Stimulated activated CD4-positive, alpha-beta T cell treated with anti-CD3 and anti-CD28 coated beads, Interleukin-15, amount 100 ng/mL, for 24 hours (primary cell): ENCODE results near the gene CERS6.

Experiments
- DNase-seq: peaks from one replicate; pipeline ENCODE4 v3.0.0-alpha.2; 2020

The CERS6 gene

DNA sequence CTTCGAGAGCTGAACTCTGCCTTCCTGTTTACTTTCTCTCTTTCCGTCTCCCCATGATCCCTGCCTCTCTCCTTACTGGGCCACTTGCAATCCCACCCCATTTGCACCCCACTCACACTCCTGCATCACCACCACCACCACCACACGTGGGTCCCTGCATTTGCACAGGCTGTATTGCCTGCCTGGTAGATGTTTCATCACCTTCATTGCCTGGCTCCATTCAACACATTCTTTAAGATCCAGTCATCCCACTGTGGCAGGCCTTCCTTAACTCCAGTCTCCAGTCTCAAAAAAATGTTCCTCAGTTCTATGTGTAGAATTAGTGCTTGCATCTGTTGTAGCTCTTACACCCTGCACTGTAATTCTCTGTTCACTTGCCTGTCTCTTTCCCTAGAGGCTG, 360.3 kb downstream of the CERS6 start:
- no peak for DNase-seq

DNA sequence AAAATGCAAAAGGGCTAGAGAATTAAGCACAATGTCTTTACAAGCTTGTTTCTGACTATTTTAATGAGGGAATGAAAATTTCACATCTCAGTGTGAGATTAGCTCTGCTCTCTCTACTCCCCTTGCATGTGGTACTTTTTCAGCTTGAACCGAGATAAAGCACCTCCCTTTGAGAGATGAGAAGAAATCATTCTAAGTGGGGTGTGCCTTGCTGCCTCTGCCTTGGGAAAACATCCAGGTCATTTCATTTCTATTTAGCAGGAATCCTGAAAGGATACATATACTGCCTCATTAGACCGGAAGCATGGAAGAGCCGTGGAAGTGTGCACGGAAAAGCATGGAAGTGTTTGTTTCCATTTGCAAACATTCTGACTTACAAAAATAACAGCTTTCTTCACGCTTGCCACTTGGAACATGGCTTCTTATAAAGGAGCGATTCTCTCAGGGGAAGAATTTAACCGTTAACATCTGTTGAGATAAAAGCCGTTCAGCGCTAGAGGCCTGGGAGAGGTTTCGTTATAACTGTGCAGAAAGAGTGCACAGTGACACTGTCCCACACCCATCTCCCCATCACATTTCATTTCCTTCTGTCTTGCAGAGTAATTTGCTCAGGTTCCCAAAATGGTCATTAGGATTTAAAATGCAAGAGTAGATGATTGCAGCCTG, 363.1 kb downstream of the CERS6 start:
- no peak for DNase-seq

DNA sequence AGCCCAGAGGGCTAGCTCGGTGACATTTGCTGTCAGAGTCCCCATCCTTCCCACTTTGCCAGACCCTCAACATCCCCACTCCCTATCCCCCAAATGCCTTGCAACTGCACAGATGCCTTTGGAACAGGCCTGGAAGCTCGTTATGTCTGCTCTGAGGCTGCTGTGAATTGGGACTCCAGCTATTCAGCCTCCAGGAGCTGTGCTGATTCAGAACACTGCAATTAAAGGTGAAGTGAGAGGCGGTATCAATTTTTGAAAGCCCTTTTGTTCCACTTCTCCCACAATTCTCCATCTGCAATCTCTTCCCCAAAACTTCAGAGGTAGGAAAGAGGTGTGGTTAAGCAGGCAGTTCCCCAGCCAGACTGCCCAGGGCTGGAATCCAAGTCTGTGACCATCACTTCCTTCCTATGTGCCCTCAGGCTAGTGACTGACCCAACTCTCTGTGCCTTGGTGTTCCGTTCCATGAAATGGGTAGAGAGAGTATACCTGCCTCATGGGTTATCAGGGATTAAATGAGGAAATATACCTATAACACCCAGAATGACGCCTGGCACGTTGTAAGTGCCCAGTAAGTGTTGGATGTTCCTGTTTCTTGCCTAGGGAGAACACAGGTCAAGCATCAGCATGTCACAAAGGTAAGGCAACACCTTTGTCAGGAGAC, 363.9 kb downstream of the CERS6 start:
- DNase-seq: no peak

DNA sequence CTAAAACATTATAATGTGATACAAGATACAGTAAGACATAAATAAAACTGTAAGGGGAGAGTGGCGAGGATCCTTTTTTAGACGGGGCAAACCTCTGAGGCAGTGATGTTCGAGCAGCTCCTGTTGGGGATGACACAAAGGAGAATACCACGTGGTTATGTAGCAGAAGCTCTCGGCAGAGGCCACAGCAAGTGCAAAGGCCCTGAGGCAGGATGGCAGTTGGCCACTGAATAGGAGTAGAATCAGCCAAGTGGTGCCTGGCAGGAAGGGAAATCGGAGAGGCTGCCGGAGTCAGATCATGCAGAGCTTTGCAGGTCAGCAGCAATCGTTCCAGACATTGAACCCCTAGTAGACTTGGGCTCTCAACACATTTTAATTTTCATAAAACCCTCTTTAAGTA, 365.5 kb downstream of the CERS6 start:
- DNase-seq: no peak

DNA sequence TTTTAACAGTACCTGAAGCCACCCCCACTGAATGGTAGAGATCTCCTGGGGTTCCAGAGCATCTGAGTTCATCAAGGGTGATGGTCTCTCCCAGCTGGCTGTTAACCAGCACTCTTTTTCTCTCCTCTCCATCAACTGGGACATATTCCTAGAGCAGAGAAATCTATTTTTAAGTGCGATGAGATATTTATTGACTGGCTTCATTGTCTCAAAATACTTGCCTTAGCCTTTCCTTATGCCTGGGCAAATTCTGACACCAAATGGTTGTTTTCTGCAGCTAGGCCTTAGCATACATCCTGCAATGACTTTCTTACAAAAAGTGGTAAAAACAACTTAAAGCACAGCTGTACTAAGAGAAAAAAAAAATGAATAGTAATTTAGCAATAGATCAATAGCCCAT, 365.9 kb downstream of the CERS6 start:
- DNase-seq: no peak
